ENCODE measurements around the gene METTL15. TPM values are rescaled to one million over a fixed set of nuclear protein-coding genes. Genes with fewer than 3 reads are reported as not detected.
"Not testable (repeated sequence)": the region's sequence is repeated elsewhere in the genome, so short reads cannot be mapped to it uniquely, and the experiment has no call there.

Gene METTL15
- total RNA-seq, 4 donors from 2014 or later = 9.2 to 22.5 (median 19.2) TPM

GRCh38 chr11:28092786-28093185 lies 15.4 kb upstream of the METTL15 start:
- intact Hi-C loops (cut with DNase I; ENCODE audit: low total_unique reads) = no loop called here
- no peak for TF ChIP-seq POLR2A (IDR thresholded peaks at IDR 0.05)
- no peak for TF ChIP-seq POLR2AphosphoS5 (IDR thresholded peaks at IDR 0.05)
- TF ChIP-seq CTCF (IDR thresholded peaks at IDR 0.05) = no peak
- no peak for TF ChIP-seq EP300 (IDR thresholded peaks at IDR 0.05; ENCODE audit: low read depth)

GRCh38 chr11:28098257-28098656 lies 9.9 kb upstream of the METTL15 start:
- no peaks in the 10 kb centered on the region for H3K36me3 ChIP-seq
- H3K27me3 ChIP-seq = no peaks in the 10 kb centered on the region
- no peak for DNase-seq
- TF ChIP-seq POLR2A (IDR thresholded peaks at IDR 0.05) = no peak
- no peak for TF ChIP-seq CTCF (IDR thresholded peaks at IDR 0.05)
- TF ChIP-seq EP300 (IDR thresholded peaks at IDR 0.05; ENCODE audit: low read depth) = no peak
- no peak for TF ChIP-seq POLR2AphosphoS5 (IDR thresholded peaks at IDR 0.05)
- H3K4me1 ChIP-seq = peaks cover 0 to 17% (median 0%) of the 10 kb centered on the region in 4 donors
- intact Hi-C loops (cut with DNase I; ENCODE audit: low total_unique reads) (no loop called here), in situ Hi-C loops (cut with MboI; ENCODE audit: low pct_ligation_motif_present in 1 of 4, low pct_unique_long_range_greater_than_20kb in 1 of 4, low sequenced_read_pairs in 3 of 4) (no loop called here)
- WGBS, 2 donors (ENCODE audit: low coverage in 1 of 2) = 88% methylated on average over 1 of the region's 1 CpG; no CpG with 5 or more reads in 1 of the 2 donors
- H3K9me3 ChIP-seq = no peaks in the 10 kb centered on the region
- H3K4me3 ChIP-seq = no peak overlapping the region
- H3K27ac ChIP-seq = no peak overlapping the region

More at GRCh38 chr11:28092786-28093185, 15.4 kb upstream of the METTL15 start:
- no peak overlapping the region for H3K4me3 ChIP-seq
- no peak for DNase-seq
- no peaks in the 10 kb centered on the region for H3K4me1 ChIP-seq
- H3K27ac ChIP-seq = no peak overlapping the region
- in situ Hi-C loops (cut with MboI; ENCODE audit: low pct_ligation_motif_present in 1 of 4, low pct_unique_long_range_greater_than_20kb in 1 of 4, low sequenced_read_pairs in 3 of 4) = no loop called here
- no peaks in the 10 kb centered on the region for H3K36me3 ChIP-seq
- H3K9me3 ChIP-seq = no peaks in the 10 kb centered on the region
- no peaks in the 10 kb centered on the region for H3K27me3 ChIP-seq

- TF ChIP-seq POLR2A (IDR thresholded peaks at IDR 0.05) = no peak
- no peak for TF ChIP-seq EP300 (IDR thresholded peaks at IDR 0.05; ENCODE audit: low read depth)
- no peak for TF ChIP-seq CTCF (IDR thresholded peaks at IDR 0.05)
- no peak for TF ChIP-seq POLR2AphosphoS5 (IDR thresholded peaks at IDR 0.05)
- in situ Hi-C loops (cut with MboI; ENCODE audit: low pct_ligation_motif_present in 1 of 4, low pct_unique_long_range_greater_than_20kb in 1 of 4, low sequenced_read_pairs in 3 of 4) = no loop called here
- Histone ChIP-seq H3K27me3 (no peaks in the 10 kb centered on the region), H3K9me3 (no peaks in the 10 kb centered on the region), H3K4me3 (no peak overlapping the region), H3K4me1 (peaks cover 0 to 17% (median 0%) of the 10 kb centered on the region in 4 donors), H3K27ac (no peak overlapping the region), H3K36me3 (no peaks in the 10 kb centered on the region)
- DNase-seq = no peak
- intact Hi-C loops (cut with DNase I; ENCODE audit: low total_unique reads) = no loop called here
- WGBS, 2 donors (ENCODE audit: low coverage in 1 of 2) = 33 to 34% methylated on average over 1 of the region's 1 CpG
Observed at GRCh38 chr11:28099715-28100114, 8.5 kb upstream of the METTL15 start.

- no peak overlapping the region for H3K4me3 ChIP-seq
- no peak for DNase-seq
- H3K4me1 ChIP-seq = peaks cover 0 to 17% (median 0%) of the 10 kb centered on the region in 4 donors
- intact Hi-C loops (cut with DNase I; ENCODE audit: low total_unique reads) = no loop called here
- H3K36me3 ChIP-seq = no peaks in the 10 kb centered on the region
- H3K9me3 ChIP-seq = no peaks in the 10 kb centered on the region
- TF ChIP-seq CTCF (IDR thresholded peaks at IDR 0.05) = no peak
- no peak for TF ChIP-seq POLR2A (IDR thresholded peaks at IDR 0.05)
- no peak overlapping the region for H3K27ac ChIP-seq
- 76 to 78% methylated on average over 2 of the region's 2 CpGs for WGBS, 2 donors (ENCODE audit: low coverage in 1 of 2)
- H3K27me3 ChIP-seq = no peaks in the 10 kb centered on the region
- in situ Hi-C loops (cut with MboI; ENCODE audit: low pct_ligation_motif_present in 1 of 4, low pct_unique_long_range_greater_than_20kb in 1 of 4, low sequenced_read_pairs in 3 of 4) = no loop called here
Observed at GRCh38 chr11:28100665-28101064, 7.5 kb upstream of the METTL15 start.

GRCh38 chr11:28102300-28102699 lies 5.9 kb upstream of the METTL15 start:
- peaks cover 0 to 25% (median 0%) of the 10 kb centered on the region in 4 donors for H3K4me1 ChIP-seq
- H3K9me3 ChIP-seq; intact Hi-C loops (cut with DNase I; ENCODE audit: low total_unique reads); H3K27me3 ChIP-seq; in situ Hi-C loops (cut with MboI; ENCODE audit: low pct_ligation_motif_present in 1 of 4, low pct_unique_long_range_greater_than_20kb in 1 of 4, low sequenced_read_pairs in 3 of 4); DNase-seq; H3K36me3 ChIP-seq; H3K27ac ChIP-seq; H3K4me3 ChIP-seq: not testable (repeated sequence)
- WGBS, 2 donors (ENCODE audit: low coverage in 1 of 2) = 92 to 98% methylated on average over 4 of the region's 4 CpGs

Data from transverse colon (tissue), 4 donors.